ENCODE data around the gene CFDP1.

GRCh38 chr16:75455677-75456076 is 22.4 kb upstream of the CFDP1 start:
- TF ChIP-seq CTCF (IDR thresholded peaks at IDR 0.05; ENCODE audit: extremely low read depth in 1 of 2, insufficient read depth in 1 of 2, low read depth in 1 of 2, low read length in 2 of 2) (no peak), POLR2AphosphoS5 (IDR thresholded peaks at IDR 0.05; ENCODE audit: insufficient read depth, low read depth, low read length) (no peak)
